H1 (cell line): Measurements from ENCODE around the gene MROH2A. TPM values are rescaled to one million over a fixed set of nuclear protein-coding genes. Genes with fewer than 3 reads are reported as not detected.
A peak's percentile ranks its signal among the peaks of the same experiment; 100 is the strongest.

Experiments used
- CTCF ChIA-PET: fragments of 300-600 bp; sonication (Branson Sonifier 250); formaldehyde crosslinking; loops from one replicate; lab custom pipeline; 2021; ENCODE audit not compliant: partially characterized antibody; lab: Charles Lee
- POLR2A ChIA-PET: fragments of 300-600 bp; sonication (Branson Sonifier 250); formaldehyde crosslinking; loops from one replicate; lab custom pipeline; 2021; ENCODE audit warnings: inconsistent platforms; ENCODE audit not compliant: partially characterized antibody; lab: Charles Lee
- DNase-seq, 2 experiments: peaks; one replicate each; pipeline versions ENCODE4 v3.0.0 to v3.0.0-alpha.2; 2010 to 2022; ENCODE audit warnings: low spot score in 2 of 2, low read depth in 1 of 2, mixed read lengths in 1 of 2
- FAIRE-seq: peaks from 2 replicates; lab custom pipeline; 2011; peaks lifted over from hg19 to GRCh38; lab: Jason Lieb, UNC
- H2AFZ ChIP-seq: 2 replicates; pipeline ENCODE4 v1.8.1; 2012; ENCODE audit warnings: low read length, inconsistent platforms
- H2AK5ac ChIP-seq: 2 replicates; pipeline ENCODE4 v1.6.1; 2013; ENCODE audit warnings: low read depth, low read length
- H2BK120ac ChIP-seq: replicated peaks from 2 replicates; pipeline ENCODE3; 2013; ENCODE audit warnings: low read depth, low read length, inconsistent platforms
- H2BK12ac ChIP-seq: 2 replicates; pipeline ENCODE4 v1.6.1; 2013; ENCODE audit warnings: low read depth, low read length
- H2BK15ac ChIP-seq: 2 replicates; pipeline ENCODE4 v1.6.1; 2013; ENCODE audit warnings: low read length
- H2BK20ac ChIP-seq: 2 replicates; pipeline ENCODE4 v1.6.1; 2013; ENCODE audit warnings: low read length
- H2BK5ac ChIP-seq: 2 replicates; pipeline ENCODE4 v1.6.1; 2013; ENCODE audit warnings: low read depth, low read length
- H3K14ac ChIP-seq: 2 replicates; pipeline ENCODE4 v1.6.1; 2013; ENCODE audit warnings: inconsistent platforms; ENCODE audit not compliant: insufficient read length
- H3K18ac ChIP-seq: 2 replicates; pipeline ENCODE4 v1.6.1; 2013; ENCODE audit warnings: low read length; ENCODE audit errors: extremely low read depth
- H3K23ac ChIP-seq: 2 replicates; pipeline ENCODE4 v1.6.1; 2013; ENCODE audit warnings: inconsistent platforms; ENCODE audit not compliant: insufficient read length
- H3K23me2 ChIP-seq: 2 replicates; pipeline ENCODE4 v1.6.1; 2013; ENCODE audit warnings: low read depth, low read length
- H3K27ac ChIP-seq: 2 replicates; pipeline ENCODE4 v1.6.1; 2011; ENCODE audit warnings: low read depth, low read length, inconsistent platforms
- H3K27me3 ChIP-seq, 4 experiments: replicated peaks in 1 of 4; 1 replicate in 1 of 4; 2 replicates in 3 of 4; pipeline versions ENCODE4 v1.6.1 to v1.8.1; 2011 to 2013; ENCODE audit warnings: low read length in 3 of 4, mild to moderate bottlenecking in 3 of 4, inconsistent platforms in 2 of 4, mixed read lengths in 2 of 4, moderate library complexity in 1 of 4; ENCODE audit not compliant: control insufficient read depth in 3 of 4, insufficient read depth in 3 of 4; ENCODE audit errors: extremely low read depth in 1 of 4
- H3K36me3 ChIP-seq, 4 experiments: 2 replicates each; pipeline versions ENCODE4 v1.6.1 to v1.8.1; 2011 to 2013; ENCODE audit warnings: mild to moderate bottlenecking in 4 of 4, low read length in 3 of 4, moderate library complexity in 2 of 4, control low read depth in 1 of 4, inconsistent platforms in 1 of 4; ENCODE audit not compliant: insufficient read depth in 4 of 4, control insufficient read depth in 2 of 4
- H3K4ac ChIP-seq: replicated peaks from 2 replicates; pipeline ENCODE3; 2013; ENCODE audit warnings: low read length, low read depth, mixed read lengths, inconsistent platforms; ENCODE audit not compliant: insufficient read length
- H3K4me1 ChIP-seq, 4 experiments: replicated peaks in 1 of 4; 1 replicate in 1 of 4; 2 replicates in 3 of 4; pipeline versions ENCODE4 v1.6.1 to v1.8.1; 2011 to 2013; ENCODE audit warnings: low read length in 3 of 4, inconsistent platforms in 2 of 4, mixed read lengths in 1 of 4; ENCODE audit not compliant: insufficient read depth in 4 of 4, control insufficient read depth in 3 of 4
- H3K4me2 ChIP-seq, 2 experiments: 2 replicates each; pipeline versions ENCODE4 v1.6.1 to v1.8.1; 2011 to 2013; ENCODE audit warnings: low read depth in 2 of 2, low read length in 2 of 2, control low read depth in 1 of 2, inconsistent platforms in 1 of 2, mild to moderate bottlenecking in 1 of 2; ENCODE audit not compliant: insufficient read depth in 1 of 2
- H3K4me3 ChIP-seq, 4 experiments: fragments of 200-600, 300-600 bp in 1 of 4; sonication (generic), shearing (Covaris generic), sonication (Bioruptor Twin) in 1 of 4; 2 replicates each; pipeline versions ENCODE4 v1.5.1 to v1.8.1; 2011 to 2016; ENCODE audit warnings: low read length in 4 of 4, low read depth in 3 of 4, control low read depth in 2 of 4, inconsistent platforms in 2 of 4, mild to moderate bottlenecking in 2 of 4, mixed read lengths in 1 of 4, moderate library complexity in 1 of 4; ENCODE audit not compliant: insufficient read depth in 2 of 4; ENCODE audit errors: extremely low read depth in 1 of 4
- H3K56ac ChIP-seq: replicated peaks from 2 replicates; pipeline ENCODE3; 2013; ENCODE audit warnings: low read depth, mild to moderate bottlenecking, mixed read lengths, low read length, inconsistent platforms; ENCODE audit not compliant: insufficient read length
- H3K79me1 ChIP-seq: 2 replicates; pipeline ENCODE4 v1.6.1; 2013; ENCODE audit warnings: low read depth, low read length, control low read depth
- H3K79me2 ChIP-seq, 2 experiments: 2 replicates each; pipeline versions ENCODE4 v1.6.1 to v1.8.1; 2012 to 2013; ENCODE audit warnings: low read length in 2 of 2, mild to moderate bottlenecking in 2 of 2, inconsistent platforms in 1 of 2; ENCODE audit not compliant: insufficient read depth in 2 of 2, control insufficient read depth in 1 of 2
- H3K9ac ChIP-seq, 4 experiments: replicated peaks in 1 of 4; 1 replicate in 1 of 4; 2 replicates in 3 of 4; pipeline versions ENCODE4 v1.6.1 to v1.8.1; 2011 to 2013; ENCODE audit warnings: low read depth in 3 of 4, low read length in 3 of 4, control low read depth in 2 of 4, mild to moderate bottlenecking in 2 of 4, moderate library complexity in 2 of 4, inconsistent platforms in 1 of 4; ENCODE audit errors: extremely low read depth in 1 of 4
- H3K9me3 ChIP-seq, 2 experiments: 2 replicates each; pipeline versions ENCODE4 v1.6.1 to v1.8.1; 2012 to 2013; ENCODE audit warnings: mild to moderate bottlenecking in 2 of 2, moderate library complexity in 2 of 2, control low read depth in 1 of 2, inconsistent platforms in 1 of 2, low read depth in 1 of 2, low read length in 1 of 2, mixed read lengths in 1 of 2; ENCODE audit not compliant: insufficient read depth in 2 of 2
- H4K20me1 ChIP-seq, 2 experiments: replicated peaks in 1 of 2; 2 replicates each; pipeline versions ENCODE3 to v1.8.1; 2011 to 2013; ENCODE audit warnings: inconsistent platforms in 2 of 2, low read length in 2 of 2, mild to moderate bottlenecking in 1 of 2; ENCODE audit not compliant: insufficient read depth in 2 of 2, control insufficient read depth in 1 of 2
- H4K5ac ChIP-seq: 2 replicates; pipeline ENCODE4 v1.6.1; 2013; ENCODE audit warnings: low read length, low read depth, mixed read lengths, inconsistent platforms; ENCODE audit not compliant: insufficient read length
- H4K8ac ChIP-seq: 2 replicates; pipeline ENCODE4 v1.8.0; 2013; ENCODE audit warnings: mild to moderate bottlenecking, moderate library complexity, low read length, inconsistent platforms; ENCODE audit not compliant: insufficient read depth; ENCODE audit errors: extremely low read depth
- H4K91ac ChIP-seq: replicated peaks from 2 replicates; pipeline ENCODE3; 2013; ENCODE audit warnings: low read length, mixed read lengths, inconsistent platforms; ENCODE audit not compliant: insufficient read length
- ATF2 ChIP-seq: IDR thresholded peaks from 2 replicates; pipeline ENCODE4 v1.6.1; 2012; ENCODE audit warnings: low read length, inconsistent platforms
- CREB1 ChIP-seq: IDR thresholded peaks from 2 replicates; pipeline ENCODE4 v1.6.1; 2012; ENCODE audit warnings: inconsistent platforms
- EGR1 ChIP-seq: IDR thresholded peaks from 2 replicates; pipeline ENCODE4 v1.6.1; 2011; ENCODE audit warnings: low read depth, low read length, borderline replicate concordance
- FOSL1 ChIP-seq: IDR thresholded peaks from 2 replicates; pipeline ENCODE4 v1.6.1; 2011; ENCODE audit warnings: mild to moderate bottlenecking, low read depth, low read length, moderate library complexity; ENCODE audit not compliant: insufficient read depth
- GTF2F1 ChIP-seq: IDR thresholded peaks from 2 replicates; pipeline ENCODE4 v1.6.1; 2012; ENCODE audit warnings: low read depth, low read length, improper control_type of control experiment, borderline replicate concordance
- KDM4A ChIP-seq: IDR thresholded peaks from one replicate; pipeline ENCODE4 v1.7.1; 2012; ENCODE audit warnings: low read depth, mild to moderate bottlenecking, moderate library complexity, low read length, inconsistent platforms; ENCODE audit not compliant: severe bottlenecking
- NANOG ChIP-seq: IDR thresholded peaks from 2 replicates; pipeline ENCODE4 v1.6.1; 2011; ENCODE audit warnings: low read length, low read depth, mild to moderate bottlenecking, inconsistent platforms; ENCODE audit not compliant: insufficient read depth, poor library complexity, severe bottlenecking
- POLR2AphosphoS5 ChIP-seq: IDR thresholded peaks from 2 replicates; pipeline ENCODE4 v1.6.1; 2011; ENCODE audit warnings: low read depth, low read length
- POU5F1 ChIP-seq: IDR thresholded peaks from 2 replicates; pipeline ENCODE4 v1.6.1; 2011; ENCODE audit warnings: low read depth, mild to moderate bottlenecking, low read length, moderate library complexity
- SIRT6 ChIP-seq: IDR thresholded peaks from one replicate; pipeline ENCODE4 v1.7.1; 2012; ENCODE audit warnings: low read length, inconsistent platforms
- SP2 ChIP-seq: IDR thresholded peaks from 2 replicates; pipeline ENCODE4 v1.6.1; 2012; ENCODE audit warnings: mild to moderate bottlenecking, low read length, inconsistent platforms
- WGBS, 2 experiments: shearing (Covaris generic) in 1 of 2; methylation state at CpG; one replicate each; pipeline versions ENCODE4 v1.1.6 to v1.1.7; 2013 to 2015; ENCODE audit warnings: low lambda C conversion rate in 2 of 2, mixed read lengths in 2 of 2, inconsistent platforms in 1 of 2, low coverage in 1 of 2, missing lambda C conversion rate in 1 of 2; ENCODE audit not compliant: insufficient replicate concordance in 2 of 2, insufficient coverage in 1 of 2, insufficient read length in 1 of 2; ENCODE audit errors: extremely low coverage in 1 of 2, missing lambda C conversion rate in 1 of 2; 5-methylcytosine and 5-hydroxymethylcytosine counted together
- polyA plus RNA-seq, 7 experiments: library from polyadenylated mRNA; depleted of rRNA in 3 of 7; stranded (reverse) in 5 of 7; unstranded in 2 of 7; fragments of >200 nt in 5 of 7; fragments of 200-250 nt in 2 of 7; gene quantifications; 1 replicate in 5 of 7; 2 replicates in 1 of 7; 4 replicates in 1 of 7; pipeline versions ENCODE4 v1.2.1 to v1.2.3, GENCODE V29; 2011 to 2013; ENCODE audit warnings: missing spikeins in 2 of 7, mixed read lengths in 2 of 7
- total RNA-seq: library from RNA; stranded (reverse); fragmentation: NEBNext Ultra II Directional; extraction: Animal tissue kit (Norgen Biotek cat#: 25700); gene quantifications from 2 replicates; pipeline ENCODE4 v1.2.1, GENCODE V29; 2021

Gene MROH2A
- total and polyA plus RNA-seq, 2 of the 8 experiments (the other 6 are each of a cell fraction or from before 2014, with no cell fraction given) = not detected

- no peak overlapping the region for H3K4ac ChIP-seq
- no peaks in the 10 kb centered on the region for H3K23me2 ChIP-seq
- H3K9me3 ChIP-seq = peaks cover 0 to 5% of the 10 kb centered on the region in 2 experiments; a peak in 2 of 4 replicates
- no peak overlapping the region for H2AK5ac ChIP-seq
- POLR2A ChIA-PET = no interaction called here
- H3K4me3 ChIP-seq = no peak overlapping the region
- no peaks in the 10 kb centered on the region for H3K36me3 ChIP-seq
- H3K23ac ChIP-seq = no peak overlapping the region
- H4K20me1 ChIP-seq = no peaks in the 10 kb centered on the region
- H3K27ac ChIP-seq = no peak overlapping the region
- FAIRE-seq (no peak), DNase-seq (peak in 1 of 2 experiments; percentile 26)
- no peak overlapping the region for H4K8ac ChIP-seq
- H4K5ac ChIP-seq = no peak overlapping the region
- no peak overlapping the region for H3K14ac ChIP-seq
- no peaks in the 10 kb centered on the region for H3K27me3 ChIP-seq
- no peak overlapping the region for H2BK120ac ChIP-seq
- TF ChIP-seq EGR1 = no peak
- no peak for TF ChIP-seq POU5F1
- TF ChIP-seq POLR2AphosphoS5 = no peak
- TF ChIP-seq FOSL1 = no peak
- TF ChIP-seq SP2 = no peak
- no peak for TF ChIP-seq SIRT6
- no peak for TF ChIP-seq CREB1
- TF ChIP-seq GTF2F1 = no peak
- TF ChIP-seq KDM4A = no peak
- TF ChIP-seq ATF2 = no peak
- TF ChIP-seq NANOG = no peak
- H4K91ac ChIP-seq = no peak overlapping the region
- H3K79me1 ChIP-seq = no peaks in the 10 kb centered on the region
- no peak overlapping the region for H2AFZ ChIP-seq
- H2BK20ac ChIP-seq = no peak overlapping the region
- no peak overlapping the region for H3K9ac ChIP-seq
- H3K18ac ChIP-seq = no peak overlapping the region
- H2BK15ac ChIP-seq = no peak overlapping the region
- no peaks in the 10 kb centered on the region for H3K4me1 ChIP-seq
- H3K4me2 ChIP-seq = no peak overlapping the region
- no peak overlapping the region for H3K56ac ChIP-seq
- CTCF ChIA-PET = interaction anchor here (0.6 to 1.6 kb wide), 5 partner anchors 10 to 123 kb away, joined by 3 to 9 read pairs (median 3); no protein-coding TSS in a partner anchor
- no peak overlapping the region for H2BK12ac ChIP-seq
- H3K79me2 ChIP-seq = no peaks in the 10 kb centered on the region
- WGBS, 2 experiments = 90% methylated on average over 12 of the region's 13 CpGs; no CpG with 5 or more reads in 1 of the 2 experiments
- no peak overlapping the region for H2BK5ac ChIP-seq
These were observed 17.6 kb downstream of the MROH2A start for GRCh38 chr2:233795735-233796171.
